Liver (tissue), 3 donors: ENCODE measurements around the gene OTOR.

Source experiments
- CTCF ChIP-seq: fragments of 150-350 bp; IDR thresholded peaks from 2 replicates; pipeline ENCODE4 v1.5.1; 2017; ENCODE audit warnings: improper control_type of control experiment, low read depth, low read length; ENCODE audit not compliant: missing input control
- JUND ChIP-seq, 2 donors: IDR thresholded peaks; 2 replicates each; pipeline ENCODE4 v1.6.1; 2016; ENCODE audit warnings: antibody characterized with exemption in 2 of 2
- MAX ChIP-seq: IDR thresholded peaks from 2 replicates; pipeline ENCODE4 v1.6.1; 2016; ENCODE audit warnings: antibody characterized with exemption
- TAF1 ChIP-seq: conservative IDR thresholded peaks from 2 replicates; pipeline ENCODE4 v1.6.1; 2016; ENCODE audit warnings: antibody characterized with exemption, mild to moderate bottlenecking
- donor health status: healthy.
- donor health status: healthy.

DNA sequence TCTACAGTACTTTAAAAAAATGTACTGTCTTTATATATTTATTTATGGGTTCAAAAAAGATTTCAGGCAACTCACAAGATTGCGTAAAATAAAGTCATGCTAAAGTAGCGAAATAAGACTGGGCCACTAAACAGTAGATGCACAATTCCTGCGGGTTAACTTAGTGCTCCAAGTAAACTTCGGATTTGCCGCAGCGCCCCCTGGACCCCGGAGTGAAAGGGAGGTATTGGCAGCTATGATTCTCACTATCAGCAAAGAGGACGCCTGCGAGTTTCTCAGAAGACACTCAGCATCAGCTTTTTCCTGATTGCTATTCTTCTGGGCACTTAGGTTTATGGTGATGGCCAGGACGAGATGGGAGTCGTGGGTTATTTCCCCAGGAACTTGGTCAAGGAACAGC, 1.4 kb downstream of the OTOR start:
- TF ChIP-seq CTCF (no peak), TAF1 (no peak), JUND (IDR thresholded peaks at IDR 0.05) (no peak), MAX (no peak)
